Hematopoietic multipotent progenitor cell treated with erythropoietin and hydrocortisone succinate and interleukin-3 and kit ligand, for 15 days (in vitro differentiated cells): ENCODE measurements around the gene NT5C1B.
"Not testable (repeated sequence)": the region's sequence is repeated elsewhere in the genome, so short reads cannot be mapped to it uniquely, and the experiment has no call there.

Source experiments
- DNase-seq: peaks from one replicate; pipeline ENCODE4 v3.0.0-alpha.2; 2015; ENCODE audit warnings: low spot score

Gene NT5C1B

GRCh38 chr2:18589354-18589753 is at the start of gene NT5C1B:
Gene NT5C1B (minus strand): TSS chr2:18589569. CDS start chr2:18589468, 101 bp downstream.
- no peak for DNase-seq

GRCh38 chr2:18637196-18637595 is 47.8 kb upstream of the NT5C1B start:
- no peak for DNase-seq

DNA sequence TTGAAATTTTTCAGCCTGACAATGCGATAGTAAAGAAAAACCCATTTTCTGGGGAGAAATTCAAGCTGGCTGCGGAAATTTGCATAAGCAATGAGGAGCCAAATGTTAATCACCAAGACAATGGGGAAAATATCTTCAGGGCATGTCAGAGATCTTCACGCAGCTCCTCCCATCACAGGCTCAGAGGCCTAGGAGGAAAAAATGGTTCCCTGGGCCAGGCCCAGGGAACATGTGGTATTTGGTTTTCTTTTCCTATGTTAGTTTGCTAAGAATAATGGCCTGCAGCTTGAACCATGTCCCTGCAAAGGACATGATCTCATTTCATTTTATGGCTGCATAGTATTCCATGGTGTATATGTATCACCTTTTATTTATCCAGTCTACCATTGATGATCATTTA is 43.3 kb upstream of the NT5C1B start:
- DNase-seq, result not testable (repeated sequence)

- DNase-seq, result no peak
Measured at GRCh38 chr2:18630941-18631340, 41.6 kb upstream of the NT5C1B start.

GRCh38 chr2:18630541-18630940 is 41.2 kb upstream of the NT5C1B start:
- DNase-seq, result no peak

- no peak for DNase-seq
Measured at GRCh38 chr2:18630101-18630500, 40.7 kb upstream of the NT5C1B start.

GRCh38 chr2:18626958-18627650 is 37.7 kb upstream of the NT5C1B start:
- DNase-seq, result no peak

DNA sequence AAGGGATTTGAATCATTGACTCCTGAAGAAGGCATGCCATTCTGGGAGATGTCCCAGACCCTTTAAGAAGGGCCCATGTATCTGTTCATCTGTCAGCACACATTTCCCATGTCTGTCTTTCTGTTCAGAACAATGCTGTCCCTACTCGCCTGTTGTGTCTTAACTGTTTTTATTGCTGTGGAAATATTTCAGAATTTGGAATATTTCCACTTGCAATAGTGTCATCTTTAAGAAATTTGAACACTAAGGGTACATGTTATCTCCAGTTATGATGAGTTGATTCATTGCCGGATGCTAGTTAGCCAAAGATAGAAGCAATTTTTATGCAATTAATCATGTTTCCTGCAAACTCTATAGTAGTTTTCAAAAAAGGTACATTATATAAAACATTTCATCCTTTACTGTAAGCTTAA is 36.9 kb upstream of the NT5C1B start:
- DNase-seq, result no peak

- no peak for DNase-seq
Measured at GRCh38 chr2:18625563-18625962, 36.2 kb upstream of the NT5C1B start.

DNA sequence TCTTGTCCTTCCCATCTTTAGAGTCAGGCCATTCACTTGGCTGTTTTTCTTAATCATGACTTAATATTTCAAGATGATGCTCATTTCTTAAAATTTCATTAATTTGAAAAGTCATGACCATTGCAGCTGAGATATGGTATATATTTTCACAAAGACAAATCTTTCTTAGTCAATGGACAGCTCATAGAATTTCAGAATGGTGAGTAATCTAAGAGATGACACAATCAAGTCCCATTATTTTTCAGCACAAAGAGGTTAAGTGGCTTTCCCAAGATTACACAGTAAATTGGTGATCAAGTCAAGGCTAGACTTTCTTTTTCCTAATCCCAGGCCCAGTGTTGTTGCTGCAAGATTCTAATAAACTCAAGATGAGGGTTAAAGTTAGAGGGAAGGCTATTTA is 34.4 kb upstream of the NT5C1B start:
- no peak for DNase-seq

DNA sequence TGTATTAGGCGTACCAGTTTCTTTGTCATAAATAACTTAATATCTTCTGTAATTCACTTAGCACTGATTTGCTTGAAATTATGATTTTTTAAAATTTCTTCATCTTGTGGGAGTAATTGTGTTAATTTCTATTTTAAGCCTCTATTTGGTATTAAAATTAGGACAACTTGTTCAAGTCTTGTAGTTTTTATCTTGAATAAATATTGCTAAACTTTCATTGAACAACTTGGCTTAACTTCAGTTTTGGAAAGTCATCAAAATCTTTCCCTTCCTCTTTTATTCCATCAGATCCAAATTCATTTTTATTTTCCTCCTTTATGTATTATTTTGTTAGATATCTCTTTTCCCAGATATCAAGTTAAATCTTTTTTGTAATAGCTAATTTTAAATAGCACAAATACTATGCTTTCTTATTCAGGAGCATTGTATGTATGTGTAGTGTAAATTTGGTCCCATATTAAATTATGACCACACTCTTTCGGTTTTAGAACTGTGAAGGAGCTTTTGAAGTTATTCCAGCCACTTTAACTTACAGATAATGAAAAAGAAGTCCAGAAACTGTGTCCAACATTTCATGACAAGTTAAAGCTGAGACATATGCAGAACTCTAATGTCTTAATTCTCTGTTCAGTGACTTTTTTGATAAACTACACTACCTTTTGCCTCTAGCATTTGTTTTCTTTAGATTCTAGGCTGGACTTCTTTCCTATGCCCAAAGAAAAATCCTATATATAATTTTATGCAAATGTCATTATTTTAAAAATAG is 31.7 kb upstream of the NT5C1B start:
- DNase-seq, result no peak

DNA sequence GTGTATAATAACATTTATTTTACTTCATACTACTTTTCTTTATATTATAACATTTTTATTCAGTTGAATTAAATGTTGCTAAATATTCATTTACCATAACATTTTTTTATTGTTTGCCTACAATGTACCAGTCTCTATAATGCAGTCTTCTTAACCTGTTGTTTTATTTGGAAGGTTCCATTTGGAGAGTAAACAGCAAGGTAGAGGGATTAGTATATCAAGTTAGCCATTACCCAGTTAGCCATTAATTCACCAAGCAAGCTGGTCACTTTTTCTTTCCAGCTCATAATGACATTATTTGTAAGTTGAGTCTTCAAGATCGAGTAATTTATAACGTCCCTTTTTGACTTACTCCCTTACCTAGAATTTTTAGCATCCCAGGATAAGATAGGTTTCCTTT is 29.7 kb upstream of the NT5C1B start:
- DNase-seq, result no peak

DNA sequence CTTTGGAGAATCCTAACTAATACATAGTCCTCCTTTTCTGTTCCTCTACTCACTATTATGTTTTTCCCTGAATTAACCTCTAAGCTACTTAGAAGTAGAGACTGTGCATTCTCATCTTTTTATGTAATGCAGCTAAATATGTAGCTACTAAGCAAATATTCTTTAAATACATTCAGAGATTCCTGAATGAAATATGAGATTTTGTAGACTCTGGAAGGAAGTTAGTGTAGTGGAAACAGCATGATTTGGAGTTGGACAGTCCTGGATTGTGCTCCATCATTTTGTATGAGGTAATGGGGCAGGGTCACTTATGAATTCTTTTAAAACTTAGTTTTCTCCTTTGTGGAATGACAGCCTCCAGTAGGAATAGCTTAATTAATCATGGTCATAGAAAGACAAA is 24.7 kb upstream of the NT5C1B start:
- no peak for DNase-seq

GRCh38 chr2:18612133-18612532 is 22.8 kb upstream of the NT5C1B start:
- no peak for DNase-seq

DNA sequence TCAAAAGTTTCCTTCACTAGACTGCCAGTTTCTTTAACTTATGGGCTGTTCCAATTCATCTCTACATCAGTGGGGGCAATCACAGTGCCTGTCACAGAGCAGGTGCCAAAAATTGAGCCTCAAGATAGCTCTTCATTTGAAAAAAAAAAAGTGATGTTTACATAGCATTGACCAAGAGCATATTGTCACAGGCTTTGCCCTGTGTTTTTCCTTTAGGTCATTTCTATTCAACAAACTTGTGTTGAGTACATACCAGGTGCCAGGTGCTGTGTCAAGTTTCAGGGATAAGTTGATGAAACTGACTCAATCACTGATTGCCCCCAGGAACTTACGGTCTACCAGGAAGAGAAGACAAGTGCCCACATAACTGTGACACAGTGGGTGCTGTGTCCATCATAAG is 22.2 kb upstream of the NT5C1B start:
- DNase-seq, result no peak

DNA sequence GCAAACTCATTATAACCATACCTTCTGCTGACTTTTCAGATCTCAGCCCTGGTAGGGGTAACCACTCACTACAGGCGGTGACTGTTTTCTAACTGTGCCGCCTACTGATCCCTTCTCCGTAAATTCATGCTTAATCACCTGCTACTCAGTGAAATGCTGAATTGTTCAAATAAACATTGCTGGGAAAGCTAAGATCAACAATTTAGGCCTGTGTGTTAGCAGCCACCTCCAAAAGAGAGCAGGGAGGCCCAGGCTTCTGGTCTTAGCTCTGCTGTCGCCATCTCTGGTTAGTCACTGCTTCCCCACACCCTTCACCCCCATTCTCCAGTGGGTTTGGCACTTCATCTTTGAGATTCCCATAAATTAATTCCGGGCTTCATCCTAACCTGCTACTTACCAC is 21.8 kb upstream of the NT5C1B start:
- DNase-seq, result no peak

GRCh38 chr2:18610651-18611050 is 21.3 kb upstream of the NT5C1B start:
- DNase-seq, result no peak

DNA sequence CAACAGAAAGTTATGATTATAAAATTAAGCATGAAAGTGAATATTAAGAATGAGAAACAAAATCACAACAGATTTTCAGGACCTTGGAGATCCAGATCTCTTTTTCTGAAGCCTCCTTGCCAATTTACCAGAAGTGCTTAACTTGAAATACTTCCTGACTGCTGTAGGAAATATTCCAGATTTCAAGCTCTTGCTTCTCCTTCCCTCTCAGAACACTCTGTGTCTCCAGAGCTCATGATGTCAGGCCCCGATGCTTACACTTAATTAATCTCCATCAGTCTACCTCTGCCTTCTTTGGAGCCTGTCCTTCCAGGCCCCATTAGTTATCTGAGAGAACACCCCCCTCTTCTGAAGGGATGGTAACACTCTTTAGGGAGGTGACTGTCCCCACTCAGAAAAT is 20.7 kb upstream of the NT5C1B start:
- no peak for DNase-seq

- no peak for DNase-seq
Measured at GRCh38 chr2:18605115-18605514, 15.7 kb upstream of the NT5C1B start.

- DNase-seq, result no peak
Measured at GRCh38 chr2:18604531-18604885, 15.1 kb upstream of the NT5C1B start.

GRCh38 chr2:18603854-18604530 is 14.6 kb upstream of the NT5C1B start:
- no peak for DNase-seq

- no peak for DNase-seq
Measured at GRCh38 chr2:18602298-18602697, 12.9 kb upstream of the NT5C1B start.

- DNase-seq, result no peak
Measured at GRCh38 chr2:18600255-18600613, 10.9 kb upstream of the NT5C1B start.
